IPS DF 6.9 (cell line): ENCODE data around the gene KRTAP5-3.
"Not testable (repeated sequence)": the region's sequence is repeated elsewhere in the genome, so short reads cannot be mapped to it uniquely, and the experiment has no call there.

ENCODE experiments used
- DNase-seq: peaks from one replicate; pipeline ENCODE4 v3.0.0-alpha.2; 2013; ENCODE audit warnings: low read depth, low spot score
- H3K27ac ChIP-seq: one replicate; pipeline ENCODE4 v1.5.1; 2013; ENCODE audit warnings: low read length, control low read depth
- H3K27me3 ChIP-seq: 2 replicates; pipeline ENCODE4 v1.6.1; 2013; ENCODE audit warnings: mild to moderate bottlenecking, low read length; ENCODE audit not compliant: control insufficient read depth, insufficient read depth
- H3K36me3 ChIP-seq: 2 replicates; pipeline ENCODE4 v1.6.1; 2013; ENCODE audit warnings: low read length; ENCODE audit not compliant: control insufficient read depth, insufficient read depth
- H3K4me1 ChIP-seq: 2 replicates; pipeline ENCODE4 v1.6.1; 2013; ENCODE audit warnings: low read length; ENCODE audit not compliant: control insufficient read depth, insufficient read depth
- H3K4me3 ChIP-seq: 2 replicates; pipeline ENCODE4 v1.5.1; 2013; ENCODE audit warnings: mild to moderate bottlenecking, low read length
- H3K9me3 ChIP-seq: 2 replicates; pipeline ENCODE4 v1.6.1; 2013; ENCODE audit warnings: low read length, inconsistent platforms; ENCODE audit not compliant: control insufficient read depth, insufficient read depth
- WGBS: extraction: QIAGEN DNeasy Blood & Tissue Kit; methylation state at CpG from one replicate; pipeline ENCODE4 v1.1.7; 2013; ENCODE audit warnings: mixed read lengths, missing lambda C conversion rate; ENCODE audit not compliant: insufficient read length, insufficient coverage; 5-methylcytosine and 5-hydroxymethylcytosine counted together

KRTAP5-3 gene

GRCh38 chr11:1598406-1598805 is 9.9 kb downstream of the KRTAP5-3 start:
- not testable (repeated sequence) for H3K4me1 ChIP-seq, H3K4me3 ChIP-seq, H3K27me3 ChIP-seq, H3K27ac ChIP-seq, DNase-seq, H3K9me3 ChIP-seq, H3K36me3 ChIP-seq
- 100% methylated on average over 1 of the region's 3 CpGs for WGBS

DNA sequence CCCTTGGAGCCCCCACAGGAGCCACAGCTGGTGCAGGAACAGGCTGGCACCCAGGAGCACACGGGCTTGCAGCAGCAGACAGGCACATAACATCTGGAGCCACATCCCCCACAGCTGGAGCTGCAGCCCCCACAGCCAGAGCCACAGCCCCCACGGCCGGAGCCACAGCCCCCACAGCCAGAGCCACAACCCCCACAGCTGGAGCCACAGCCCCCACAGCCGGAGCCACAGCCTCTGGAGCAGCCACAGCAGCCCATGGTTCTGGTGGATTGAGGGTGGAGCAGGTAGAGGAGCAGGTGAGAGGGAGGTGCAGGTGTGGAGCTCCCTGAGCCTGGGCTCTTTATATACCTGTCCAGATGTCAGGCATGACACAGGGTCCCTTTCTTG is 10.3 kb downstream of the KRTAP5-3 start, which contains the start of gene KRTAP5-2:
KRTAP5-2 (minus strand) TSS at position 301 of the 387 bp plus-strand sequence; CDS start at position 257, 44 bp downstream.
- H3K36me3 ChIP-seq = no peaks in the 10 kb centered on the region
- H3K4me1 ChIP-seq = 0 out of 2 replicates have a peak, but pooled peaks cover 1% of the 10 kb centered on the region
- H3K27ac ChIP-seq = no peak within 1 kb of the TSS
- no peak within 1 kb of the TSS for H3K4me3 ChIP-seq
- no peaks in the 10 kb centered on the region for H3K27me3 ChIP-seq
- DNase-seq = no peak
- no CpG with 5 or more reads among the region's 4 CpGs for WGBS
- H3K9me3 ChIP-seq = no peaks in the 10 kb centered on the region

GRCh38 chr11:1597331-1597993 is 10.8 kb downstream of the KRTAP5-3 start:
- H3K36me3 ChIP-seq = no peaks in the 10 kb centered on the region
- H3K4me1 ChIP-seq = 0 out of 2 replicates have a peak, but pooled peaks cover 1% of the 10 kb centered on the region
- H3K4me3 ChIP-seq = no peak overlapping the region
- WGBS = no CpG with 5 or more reads among the region's 10 CpGs
- no peaks in the 10 kb centered on the region for H3K9me3 ChIP-seq
- no peak for DNase-seq
- no peak overlapping the region for H3K27ac ChIP-seq
- H3K27me3 ChIP-seq = no peaks in the 10 kb centered on the region

DNA sequence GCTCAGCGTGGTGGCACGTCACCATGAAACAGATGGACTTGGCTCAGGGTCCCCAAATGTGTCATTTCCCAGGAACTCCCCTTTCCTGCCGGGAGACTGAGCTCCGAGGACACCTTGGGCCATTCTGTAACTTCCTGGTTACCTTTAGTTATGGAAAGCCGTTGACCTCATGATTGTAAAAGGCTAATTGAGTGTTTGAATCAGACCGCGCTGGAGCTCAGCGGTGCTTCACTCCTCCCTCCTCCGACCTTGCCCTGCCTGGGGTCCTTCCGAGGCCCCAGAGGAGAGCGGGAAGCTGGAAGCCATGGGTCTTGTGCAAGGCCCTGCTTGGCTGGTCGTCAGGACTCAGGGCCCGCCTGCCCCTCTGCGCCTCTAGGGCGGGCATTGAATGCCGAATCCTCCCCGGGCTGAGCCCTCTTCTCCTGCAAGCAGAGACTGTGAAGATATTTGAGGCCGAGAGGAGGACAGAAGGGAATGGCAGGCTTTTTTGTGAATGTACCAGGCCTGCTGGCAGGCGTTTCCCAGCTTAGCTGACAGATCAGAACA is 11.6 kb downstream of the KRTAP5-3 start:
- not testable (repeated sequence) for H3K4me3 ChIP-seq, H3K4me1 ChIP-seq, H3K27ac ChIP-seq, DNase-seq, H3K9me3 ChIP-seq, H3K27me3 ChIP-seq, H3K36me3 ChIP-seq
- WGBS = no CpG with 5 or more reads among the region's 19 CpGs

DNA sequence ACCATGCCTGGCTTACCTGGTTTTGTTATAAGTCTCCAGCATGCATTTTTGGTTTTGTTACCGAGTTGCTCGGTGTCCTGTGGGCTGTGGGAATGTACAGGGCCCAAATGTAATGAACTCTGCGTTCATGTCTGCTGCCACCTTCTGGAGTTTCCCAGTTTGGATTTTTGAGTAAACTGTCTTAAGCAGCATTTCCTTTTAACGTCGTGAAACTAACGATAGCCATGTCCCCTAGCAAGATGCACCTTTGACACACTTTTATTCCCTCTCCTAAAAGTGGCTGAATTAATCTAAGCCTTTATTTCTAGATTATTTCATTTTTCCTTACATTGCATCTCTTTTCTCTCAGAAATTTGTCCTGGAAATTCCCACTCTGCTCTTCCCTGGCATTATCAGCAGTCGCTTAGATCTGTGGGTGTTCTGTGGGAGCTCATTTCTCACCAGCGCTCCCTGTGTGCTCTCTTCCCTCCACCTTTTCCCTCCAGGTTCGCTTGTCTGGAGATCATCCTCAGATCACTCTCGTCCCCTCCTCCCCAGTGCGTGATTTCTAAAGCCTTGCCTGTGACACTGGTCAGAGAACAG is 12.2 kb downstream of the KRTAP5-3 start:
- DNase-seq, H3K4me3 ChIP-seq, H3K4me1 ChIP-seq, H3K27me3 ChIP-seq, H3K27ac ChIP-seq, H3K9me3 ChIP-seq, H3K36me3 ChIP-seq: not testable (repeated sequence)
- WGBS = no CpG with 5 or more reads among the region's 11 CpGs

- DNase-seq = no peak
- Histone ChIP-seq H3K4me1 (0 out of 2 replicates have a peak, but pooled peaks cover 1% of the 10 kb centered on the region), H3K27me3 (no peaks in the 10 kb centered on the region), H3K4me3 (no peak overlapping the region), H3K27ac (no peak overlapping the region), H3K36me3 (no peaks in the 10 kb centered on the region), H3K9me3 (no peaks in the 10 kb centered on the region)
- WGBS = no CpG with 5 or more reads among the region's 9 CpGs
These were observed 15.6 kb downstream of the KRTAP5-3 start for GRCh38 chr11:1592628-1593027.

DNA sequence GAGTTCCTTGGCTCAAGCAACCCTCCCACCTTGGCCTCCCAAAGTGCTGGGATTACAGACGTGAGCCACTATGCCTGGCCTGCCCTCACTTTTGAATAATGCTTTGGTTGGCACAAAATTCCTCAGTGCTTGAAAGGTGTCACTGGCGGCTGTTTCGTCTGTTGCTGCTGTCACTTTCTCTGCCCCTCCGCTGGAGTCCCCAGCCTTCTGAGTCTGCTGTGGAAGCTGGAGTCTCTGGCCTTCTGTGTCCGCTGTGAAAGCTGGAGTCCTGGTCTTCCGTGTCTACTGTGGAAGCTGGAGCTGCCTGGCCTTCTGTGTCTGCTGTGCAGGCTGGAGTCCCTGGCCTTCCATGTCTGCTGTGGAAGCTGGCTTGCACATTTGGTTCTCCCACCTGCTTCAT is 18.3 kb downstream of the KRTAP5-3 start:
- no peak for DNase-seq
- no peaks in the 10 kb centered on the region for H3K36me3 ChIP-seq
- no peaks in the 10 kb centered on the region for H3K4me1 ChIP-seq
- no CpG with 5 or more reads among the region's 6 CpGs for WGBS
- no peak overlapping the region for H3K27ac ChIP-seq
- no peaks in the 10 kb centered on the region for H3K27me3 ChIP-seq
- no peak overlapping the region for H3K4me3 ChIP-seq
- H3K9me3 ChIP-seq = no peaks in the 10 kb centered on the region

DNA sequence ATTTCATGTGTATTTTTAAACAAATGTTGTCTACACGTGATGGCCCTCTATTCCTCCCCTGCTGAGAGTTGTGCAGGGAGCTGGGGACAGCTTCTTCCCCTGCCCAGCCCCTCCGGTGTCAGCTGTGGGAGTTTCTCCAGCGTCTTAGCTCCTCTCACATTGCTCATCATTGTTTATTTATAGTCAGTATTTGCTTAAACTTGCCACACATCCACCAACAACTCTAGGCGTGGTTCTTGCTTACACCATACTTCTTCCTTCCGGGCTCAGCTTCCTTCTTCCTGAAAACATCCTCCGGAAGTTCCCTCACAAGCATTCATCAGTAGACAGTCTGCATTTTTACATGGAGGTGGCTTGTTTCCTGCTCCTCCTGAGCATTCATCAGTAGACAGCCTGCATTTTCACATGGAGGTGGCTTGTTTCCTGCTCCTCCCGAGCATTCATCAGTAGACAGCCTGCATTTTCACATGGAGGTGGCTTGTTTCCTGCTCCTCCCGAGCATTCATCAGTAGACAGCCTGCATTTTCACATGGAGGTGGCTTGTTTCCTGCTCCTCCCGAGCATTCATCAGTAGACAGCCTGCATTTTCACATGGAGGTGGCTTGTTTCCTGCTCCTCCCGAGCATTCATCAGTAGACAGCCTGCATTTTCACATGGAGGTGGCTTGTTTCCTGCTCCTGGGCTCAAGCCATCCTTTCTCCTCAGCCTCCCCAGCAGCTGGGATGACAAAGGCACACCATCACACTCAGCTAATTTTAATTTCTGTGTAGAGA is 18.9 kb downstream of the KRTAP5-3 start:
- not testable (repeated sequence) for H3K27ac ChIP-seq, H3K27me3 ChIP-seq, H3K36me3 ChIP-seq, H3K9me3 ChIP-seq, H3K4me3 ChIP-seq, DNase-seq, H3K4me1 ChIP-seq
- WGBS = no CpG with 5 or more reads among the region's 10 CpGs

- no peak for DNase-seq
- no peaks in the 10 kb centered on the region for H3K36me3 ChIP-seq
- H3K9me3 ChIP-seq = no peaks in the 10 kb centered on the region
- H3K27ac ChIP-seq = no peak overlapping the region
- no peak overlapping the region for H3K4me3 ChIP-seq
- WGBS = no CpG with 5 or more reads among the region's 2 CpGs
- no peaks in the 10 kb centered on the region for H3K4me1 ChIP-seq
- H3K27me3 ChIP-seq = no peaks in the 10 kb centered on the region
These were observed 21.6 kb downstream of the KRTAP5-3 start for GRCh38 chr11:1586699-1587098.

DNA sequence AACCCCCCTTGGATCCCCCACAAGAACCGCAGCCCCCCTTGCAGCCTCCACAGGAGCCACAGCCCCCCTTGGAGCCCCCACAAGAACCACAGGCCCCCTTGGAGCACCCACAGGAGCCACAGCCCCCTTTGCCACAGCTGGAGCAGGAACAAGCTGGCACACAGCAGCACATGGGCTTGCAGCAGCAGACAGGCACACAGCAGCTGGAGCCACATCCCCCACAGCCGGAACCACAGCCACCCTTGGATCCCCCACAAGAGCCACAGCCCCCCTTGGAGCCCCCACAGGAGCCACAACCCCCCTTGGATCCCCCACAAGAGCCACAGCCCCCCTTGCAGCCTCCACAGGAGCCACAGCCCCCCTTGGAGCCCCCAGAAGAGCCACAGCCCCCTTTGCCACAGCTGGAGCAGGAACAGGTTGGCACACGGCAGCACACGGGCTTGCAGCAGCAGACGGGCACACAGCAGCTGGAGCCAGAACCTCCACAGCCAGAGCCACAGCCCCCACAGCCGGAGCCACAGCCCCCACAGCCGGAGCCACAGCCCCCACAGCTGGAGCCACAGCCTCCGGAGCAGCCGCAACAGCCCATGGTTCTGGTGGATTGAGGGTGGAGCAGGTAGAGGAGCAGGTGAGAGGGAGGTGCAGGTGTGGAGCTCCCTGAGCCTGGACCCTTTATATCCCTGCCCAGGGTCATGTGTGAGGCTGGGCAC is 23.4 kb downstream of the KRTAP5-3 start, which contains the start of gene KRTAP5-1:
KRTAP5-1 (minus strand) TSS at position 623 of the 710 bp plus-strand sequence; CDS start at position 589, 34 bp downstream.
- H3K9me3 ChIP-seq, H3K4me1 ChIP-seq, DNase-seq, H3K27me3 ChIP-seq, H3K36me3 ChIP-seq, H3K4me3 ChIP-seq, H3K27ac ChIP-seq: not testable (repeated sequence)
- WGBS = no CpG with 5 or more reads among the region's 9 CpGs
